Activated CD8-positive, alpha-beta memory T cell treated with anti-CD3 and anti-CD28 coated beads for 48 hours (primary cell): ENCODE measurements around the gene FAAH.
"Not testable (repeated sequence)": the region's sequence is repeated elsewhere in the genome, so short reads cannot be mapped to it uniquely, and the experiment has no call there.

Experiments
- DNase-seq, 3 experiments: peaks; one replicate each; pipeline ENCODE4 v3.0.0-alpha.2; 2020; ENCODE audit warnings: low read depth in 2 of 3, low spot score in 2 of 3

Gene FAAH

GRCh38 chr1:46394108-46394871 lies at the start of gene FAAH:
FAAH (plus strand) TSS chr1:46394317; CDS start chr1:46394349, 32 bp downstream.
- no peak for DNase-seq

- no peak for DNase-seq
These were observed 49.6 kb upstream of the FAAH start for GRCh38 chr1:46344481-46344880.

GRCh38 chr1:46345281-46345680 lies 48.8 kb upstream of the FAAH start:
- DNase-seq, result no peak

GRCh38 chr1:46352363-46352762 lies 41.8 kb upstream of the FAAH start:
- no peak for DNase-seq

GRCh38 chr1:46355920-46356319 lies 38.2 kb upstream of the FAAH start:
- not testable (repeated sequence) for DNase-seq

- DNase-seq, result no peak
These were observed 32.0 kb upstream of the FAAH start for GRCh38 chr1:46362158-46362557.

- DNase-seq, result no peak
These were observed 31.0 kb upstream of the FAAH start for GRCh38 chr1:46363121-46363520.

- no peak for DNase-seq
These were observed 29.5 kb upstream of the FAAH start for GRCh38 chr1:46364612-46365011.

GRCh38 chr1:46365796-46366195 lies 28.3 kb upstream of the FAAH start:
- not testable (repeated sequence) for DNase-seq

- no peak for DNase-seq
These were observed 27.0 kb upstream of the FAAH start for GRCh38 chr1:46367072-46367471.

- DNase-seq, result not testable (repeated sequence)
These were observed 26.4 kb upstream of the FAAH start for GRCh38 chr1:46367701-46368100.

- no peak for DNase-seq
These were observed 25.3 kb upstream of the FAAH start for GRCh38 chr1:46368791-46369190.

GRCh38 chr1:46369542-46370213 lies 24.4 kb upstream of the FAAH start:
- DNase-seq, result no peak

- no peak for DNase-seq
These were observed 23.9 kb upstream of the FAAH start for GRCh38 chr1:46370214-46370633.

- no peak for DNase-seq
These were observed 21.7 kb upstream of the FAAH start for GRCh38 chr1:46372431-46372830.

- DNase-seq, result no peak
These were observed 14.1 kb upstream of the FAAH start for GRCh38 chr1:46379996-46380395.

- no peak for DNase-seq
These were observed 13.6 kb upstream of the FAAH start for GRCh38 chr1:46380508-46380907.

GRCh38 chr1:46393510-46393909 lies 607 bp upstream of the FAAH start:
- DNase-seq, result no peak

- no peak for DNase-seq
These were observed 852 bp downstream of the FAAH start for GRCh38 chr1:46394872-46395465.

GRCh38 chr1:46396441-46397398 lies 2.6 kb downstream of the FAAH start:
- no peak for DNase-seq

- no peak for DNase-seq
These were observed 5.2 kb downstream of the FAAH start for GRCh38 chr1:46399307-46399706.
